PC-9 (cell line): Measurements from ENCODE around the gene CACNA1B.

Source experiments
- CTCF ChIP-seq: fragments of 200-600 bp; sonication (generic); conservative IDR thresholded peaks from 2 replicates; pipeline ENCODE4 v1.6.1; 2017; ENCODE audit warnings: mixed run types, antibody characterized with exemption, mild to moderate bottlenecking, moderate library complexity
- EZH2 ChIP-seq: fragments of 200-600 bp; sonication (generic); IDR thresholded peaks from 2 replicates; pipeline ENCODE4 v1.8.0; 2017; ENCODE audit warnings: antibody characterized with exemption, low read depth

- no peak for TF ChIP-seq CTCF
- no peak for TF ChIP-seq EZH2
Observed at GRCh38 chr9:138023394-138024124, 146.0 kb downstream of the CACNA1B start.
